Astrocyte (in vitro differentiated cells and primary cell): Measurements from ENCODE around the gene MDFI. TPM values are rescaled to one million over a fixed set of nuclear protein-coding genes. Genes with fewer than 3 reads are reported as not detected.

ENCODE experiments used
- DNase-seq: peaks from one replicate; pipeline ENCODE4 v3.0.0-alpha.2; 2010; ENCODE audit warnings: low read depth
- FAIRE-seq: peaks from 2 replicates; lab custom pipeline; 2011; peaks lifted over from hg19 to GRCh38; lab: Jason Lieb, UNC
- H2AFZ ChIP-seq: 2 replicates; pipeline ENCODE4 v1.6.0; 2012; ENCODE audit warnings: low read depth, low read length, inconsistent platforms
- H3K27ac ChIP-seq: 2 replicates; pipeline ENCODE4 v1.5.1; 2011; ENCODE audit warnings: low read depth, low read length, inconsistent platforms
- H3K27me3 ChIP-seq: 2 replicates; pipeline ENCODE4 v1.6.0; 2011; ENCODE audit warnings: low read length, inconsistent platforms; ENCODE audit not compliant: insufficient read depth
- H3K36me3 ChIP-seq: 2 replicates; pipeline ENCODE4 v1.5.1; 2011; ENCODE audit warnings: low read length, inconsistent platforms; ENCODE audit not compliant: insufficient read depth
- H3K4me1 ChIP-seq: 2 replicates; pipeline ENCODE4 v1.5.1; 2011; ENCODE audit warnings: low read length, inconsistent platforms; ENCODE audit not compliant: insufficient read depth
- H3K4me2 ChIP-seq: 2 replicates; pipeline ENCODE4 v1.6.0; 2012; ENCODE audit warnings: low read length, inconsistent platforms
- H3K4me3 ChIP-seq: 2 replicates; pipeline ENCODE4 v1.5.1; 2011; ENCODE audit warnings: low read depth, mild to moderate bottlenecking, low read length, inconsistent platforms; ENCODE audit not compliant: insufficient read depth
- H3K79me2 ChIP-seq: 2 replicates; pipeline ENCODE4 v1.6.0; 2012; ENCODE audit warnings: mild to moderate bottlenecking, low read length, inconsistent platforms; ENCODE audit not compliant: insufficient read depth
- H3K9ac ChIP-seq: 2 replicates; pipeline ENCODE4 v1.6.0; 2012; ENCODE audit warnings: mild to moderate bottlenecking, low read length, inconsistent platforms
- H3K9me3 ChIP-seq: 2 replicates; pipeline ENCODE4 v1.5.1; 2012; ENCODE audit warnings: low read depth, mild to moderate bottlenecking, low read length, inconsistent platforms; ENCODE audit not compliant: insufficient read depth
- H4K20me1 ChIP-seq: 2 replicates; pipeline ENCODE4 v1.6.0; 2012; ENCODE audit warnings: low read length, inconsistent platforms; ENCODE audit not compliant: insufficient read depth
- H3K27ac Mint-ChIP-seq: one replicate; pipeline ENCODE4 v1.8.0; 2021; ENCODE audit warnings: mild to moderate bottlenecking, mixed read lengths; ENCODE audit not compliant: unreplicated experiment
- H3K27me3 Mint-ChIP-seq: one replicate; pipeline ENCODE4 v1.8.0; 2021; ENCODE audit warnings: low read depth, mixed read lengths; ENCODE audit not compliant: unreplicated experiment
- H3K36me3 Mint-ChIP-seq: one replicate; pipeline ENCODE4 v1.8.0; 2021; ENCODE audit warnings: low read depth, mixed read lengths; ENCODE audit not compliant: unreplicated experiment
- H3K4me1 Mint-ChIP-seq: one replicate; pipeline ENCODE4 v1.8.0; 2021; ENCODE audit warnings: low read depth, mixed read lengths; ENCODE audit not compliant: unreplicated experiment
- H3K4me3 Mint-ChIP-seq: one replicate; pipeline ENCODE4 v1.8.0; 2021; ENCODE audit warnings: mild to moderate bottlenecking, moderate library complexity, mixed read lengths; ENCODE audit not compliant: unreplicated experiment
- H3K9me3 Mint-ChIP-seq: one replicate; pipeline ENCODE4 v1.8.0; 2021; ENCODE audit warnings: mild to moderate bottlenecking, mixed read lengths; ENCODE audit not compliant: unreplicated experiment
- EZH2 ChIP-seq: IDR thresholded peaks from 2 replicates; pipeline ENCODE4 v1.6.1; 2012; ENCODE audit warnings: mild to moderate bottlenecking, low read length, inconsistent platforms; ENCODE audit not compliant: insufficient read depth
- total RNA-seq: library from RNA; stranded (reverse); gene quantifications from 2 replicates; pipeline ENCODE4 v1.2.1, GENCODE V29; 2021
- TF ChIP-seq, protein P1 (sequence below): IDR thresholded peaks from 2 replicates; pipeline ENCODE4 v1.5.1; 2011; ENCODE audit warnings: low read depth, mild to moderate bottlenecking, inconsistent platforms, low read length, moderate library complexity; ENCODE audit not compliant: insufficient read depth

MDFI gene
- total RNA-seq, 1 donor from 2014 or later = 144 TPM

DNA sequence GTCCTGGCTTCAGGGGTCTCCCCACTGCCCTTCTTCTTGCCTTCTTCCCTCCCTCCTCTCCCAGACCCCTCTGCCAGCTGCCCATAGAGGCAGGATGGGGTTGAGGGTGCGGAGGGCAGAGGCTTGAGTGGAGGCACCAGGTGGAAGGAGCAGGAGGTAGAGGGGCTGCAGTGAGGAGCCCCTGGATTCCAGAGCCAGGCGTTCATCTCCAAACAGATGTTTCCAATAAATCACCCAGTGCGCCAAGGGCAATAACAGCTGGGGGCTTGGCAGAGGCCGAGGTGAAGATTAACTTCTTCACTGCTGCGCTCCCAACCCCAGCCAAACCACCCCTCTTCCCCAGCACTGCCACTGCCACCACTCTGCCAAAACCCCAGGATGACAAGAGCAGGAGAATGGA lies 10.7 kb downstream of the MDFI start:
- no peaks in the 10 kb centered on the region for H3K9me3 ChIP-seq
- DNase-seq = no peak
- peaks cover 67% of the 10 kb centered on the region for H4K20me1 ChIP-seq
- no peak overlapping the region for H3K4me3 ChIP-seq
- FAIRE-seq = no peak
- TF ChIP-seq, protein P1, sequence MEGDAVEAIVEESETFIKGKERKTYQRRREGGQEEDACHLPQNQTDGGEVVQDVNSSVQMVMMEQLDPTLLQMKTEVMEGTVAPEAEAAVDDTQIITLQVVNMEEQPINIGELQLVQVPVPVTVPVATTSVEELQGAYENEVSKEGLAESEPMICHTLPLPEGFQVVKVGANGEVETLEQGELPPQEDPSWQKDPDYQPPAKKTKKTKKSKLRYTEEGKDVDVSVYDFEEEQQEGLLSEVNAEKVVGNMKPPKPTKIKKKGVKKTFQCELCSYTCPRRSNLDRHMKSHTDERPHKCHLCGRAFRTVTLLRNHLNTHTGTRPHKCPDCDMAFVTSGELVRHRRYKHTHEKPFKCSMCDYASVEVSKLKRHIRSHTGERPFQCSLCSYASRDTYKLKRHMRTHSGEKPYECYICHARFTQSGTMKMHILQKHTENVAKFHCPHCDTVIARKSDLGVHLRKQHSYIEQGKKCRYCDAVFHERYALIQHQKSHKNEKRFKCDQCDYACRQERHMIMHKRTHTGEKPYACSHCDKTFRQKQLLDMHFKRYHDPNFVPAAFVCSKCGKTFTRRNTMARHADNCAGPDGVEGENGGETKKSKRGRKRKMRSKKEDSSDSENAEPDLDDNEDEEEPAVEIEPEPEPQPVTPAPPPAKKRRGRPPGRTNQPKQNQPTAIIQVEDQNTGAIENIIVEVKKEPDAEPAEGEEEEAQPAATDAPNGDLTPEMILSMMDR = no peak
- TF ChIP-seq EZH2 = no peak
- Mint-ChIP-seq H3K27me3 (no peaks in the 10 kb centered on the region), H3K36me3 (peaks cover 23% of the 10 kb centered on the region), H3K4me3 (no peak overlapping the region), H3K9me3 (no peaks in the 10 kb centered on the region), H3K4me1 (peaks cover 33% of the 10 kb centered on the region), H3K27ac (peak overlapping the region; percentile 83)
- no peaks in the 10 kb centered on the region for H3K79me2 ChIP-seq
- H3K27ac ChIP-seq = no peak overlapping the region
- H3K4me2 ChIP-seq = no peak overlapping the region
- H3K4me1 ChIP-seq = peaks cover 4% of the 10 kb centered on the region
- H3K9ac ChIP-seq = no peak overlapping the region
- H3K27me3 ChIP-seq = no peaks in the 10 kb centered on the region
- H3K36me3 ChIP-seq = peaks cover 16% of the 10 kb centered on the region
- no peak overlapping the region for H2AFZ ChIP-seq

DNA sequence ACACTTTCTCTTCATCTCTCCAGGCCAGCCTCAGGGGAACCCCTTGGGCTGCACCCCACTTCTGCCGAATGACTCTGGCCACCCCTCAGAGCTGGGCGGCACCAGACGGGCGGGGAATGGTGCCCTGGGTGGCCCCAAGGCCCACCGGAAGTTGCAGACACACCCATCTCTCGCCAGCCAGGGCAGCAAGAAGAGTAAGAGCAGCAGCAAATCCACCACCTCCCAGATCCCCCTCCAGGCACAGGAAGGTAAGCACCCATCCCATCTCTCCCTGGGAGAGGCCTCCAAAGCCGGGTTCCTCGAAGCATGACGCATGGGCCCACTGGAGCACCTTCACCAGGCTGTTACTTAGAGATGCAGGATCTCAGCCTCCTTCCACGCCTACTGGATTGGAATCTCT lies 11.3 kb downstream of the MDFI start:
- Histone ChIP-seq H3K9me3 (no peaks in the 10 kb centered on the region), H3K79me2 (no peaks in the 10 kb centered on the region), H3K4me2 (no peak overlapping the region), H3K27me3 (no peaks in the 10 kb centered on the region), H3K4me3 (no peak overlapping the region), H2AFZ (no peak overlapping the region), H3K4me1 (peaks cover 4% of the 10 kb centered on the region), H3K9ac (no peak overlapping the region), H4K20me1 (peaks cover 61% of the 10 kb centered on the region), H3K27ac (no peak overlapping the region), H3K36me3 (peaks cover 16% of the 10 kb centered on the region)
- H3K27ac Mint-ChIP-seq = no peak overlapping the region
- no peak for FAIRE-seq
- no peak for TF ChIP-seq EZH2
- TF ChIP-seq, protein P1 = no peak
- peaks cover 29% of the 10 kb centered on the region for H3K4me1 Mint-ChIP-seq
- no peak overlapping the region for H3K4me3 Mint-ChIP-seq
- H3K9me3 Mint-ChIP-seq = no peaks in the 10 kb centered on the region
- no peaks in the 10 kb centered on the region for H3K27me3 Mint-ChIP-seq
- H3K36me3 Mint-ChIP-seq = peaks cover 23% of the 10 kb centered on the region
- no peak for DNase-seq

DNA sequence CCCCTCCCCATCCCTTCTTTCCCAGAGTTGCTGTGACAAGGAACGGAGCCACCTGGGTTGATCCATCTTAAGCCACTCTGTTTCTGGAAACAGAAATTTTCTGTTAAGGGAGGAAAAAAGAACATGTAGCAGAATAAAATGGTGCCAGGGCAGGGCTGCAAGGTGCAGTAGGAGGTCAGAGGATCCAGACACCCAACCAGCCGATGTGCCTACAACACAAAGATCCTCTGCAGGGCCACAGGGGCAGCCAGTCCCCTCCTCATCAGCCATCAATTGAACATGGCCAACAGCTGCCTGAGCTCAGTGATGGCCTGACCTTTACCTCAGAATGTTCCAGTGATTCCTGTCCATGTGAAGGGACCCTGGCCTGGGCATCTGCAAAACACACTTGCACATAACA lies 11.9 kb downstream of the MDFI start:
- H3K9me3 ChIP-seq = no peaks in the 10 kb centered on the region
- H3K27ac Mint-ChIP-seq = no peak overlapping the region
- FAIRE-seq (no peak), DNase-seq (no peak)
- H3K4me1 ChIP-seq = peaks cover 4% of the 10 kb centered on the region
- no peak overlapping the region for H2AFZ ChIP-seq
- no peak overlapping the region for H3K4me2 ChIP-seq
- H3K27me3 Mint-ChIP-seq = no peaks in the 10 kb centered on the region
- H3K36me3 Mint-ChIP-seq = peaks cover 24% of the 10 kb centered on the region
- no peak overlapping the region for H3K4me3 Mint-ChIP-seq
- TF ChIP-seq, protein P1 = no peak
- no peak for TF ChIP-seq EZH2
- H3K4me3 ChIP-seq = no peak overlapping the region
- H3K27ac ChIP-seq = no peak overlapping the region
- peaks cover 55% of the 10 kb centered on the region for H4K20me1 ChIP-seq
- H3K9ac ChIP-seq = no peak overlapping the region
- peaks cover 29% of the 10 kb centered on the region for H3K4me1 Mint-ChIP-seq
- H3K9me3 Mint-ChIP-seq = no peaks in the 10 kb centered on the region
- H3K36me3 ChIP-seq = peaks cover 16% of the 10 kb centered on the region
- H3K79me2 ChIP-seq = no peaks in the 10 kb centered on the region
- H3K27me3 ChIP-seq = no peaks in the 10 kb centered on the region
